ENCODE measurements around the gene PCDHGA8. TPM values are rescaled to one million over a fixed set of nuclear protein-coding genes. Genes with fewer than 3 reads are reported as not detected.

The PCDHGA8 gene
- polyA plus RNA-seq, 1 donor (not counting 4 experiments of a cell fraction or from before 2014, with no cell fraction given): 0.08 TPM

GRCh38 chr5:141441571-141442170, 49.2 kb downstream of the PCDHGA8 start:
- FAIRE-seq: no peak

More at GRCh38 chr5:141441571-141442170, 49.2 kb downstream of the PCDHGA8 start:
- no peaks in the 10 kb centered on the region for H4K20me1 ChIP-seq (ENCODE audit: control insufficient read depth, extremely low read depth, insufficient read depth, low read length)
- no peaks in the 10 kb centered on the region for H3K9me1 ChIP-seq (ENCODE audit: control insufficient read depth, extremely low read depth, insufficient read depth, low read length)
- no peaks in the 10 kb centered on the region for H3K4me1 ChIP-seq (ENCODE audit: control insufficient read depth, extremely low read depth, insufficient read depth, low read length)
- H2AFZ ChIP-seq (ENCODE audit: control insufficient read depth, low read length): no peak overlapping the region
- no peaks in the 10 kb centered on the region for H3K27me3 ChIP-seq (ENCODE audit: control insufficient read depth, extremely low read depth, insufficient read depth, low read length)
- peaks cover 7% of the 10 kb centered on the region for H3K9me3 ChIP-seq (ENCODE audit: control insufficient read depth, low read depth, low read length)
- no peak overlapping the region for H3K4me2 ChIP-seq (ENCODE audit: control insufficient read depth, extremely low read depth, insufficient read depth, low read depth, low read length)
- H3K9ac ChIP-seq (ENCODE audit: control insufficient read depth, extremely low read depth, insufficient read depth, low read length): no peak overlapping the region
- H3K36me3 ChIP-seq (ENCODE audit: control insufficient read depth in 2 of 2, extremely low read depth in 1 of 2, insufficient read depth in 2 of 2, low read length in 2 of 2): no peaks in the 10 kb centered on the region
- H3K79me2 ChIP-seq (ENCODE audit: control insufficient read depth, insufficient read depth, low read length): no peaks in the 10 kb centered on the region
- dilution Hi-C loops (cut with MboI; ENCODE audit: extremely low pct_ligation_motif_present, low sequenced_read_pairs): no loop called here
- no peak for TF ChIP-seq CTCF (optimal IDR thresholded peaks at IDR 0.05 in 1 of 3, IDR thresholded peaks at IDR 0.05 in 1 of 3, conservative IDR thresholded peaks at IDR 0.05 in 1 of 3; ENCODE audit: extremely low read depth in 1 of 3, insufficient read depth in 2 of 3, low read length in 3 of 3)
- H3K4me3 ChIP-seq (ENCODE audit: control insufficient read depth in 2 of 3, extremely low read depth in 1 of 3, insufficient read depth in 2 of 3, low read depth in 1 of 3, low read length in 3 of 3): no peak overlapping the region
- DNase-seq (ENCODE audit: low read depth, low spot score): no peak
- H3K27ac ChIP-seq (ENCODE audit: control insufficient read depth, insufficient read depth, low read length): no peak overlapping the region

Other genes with a start within 250 kb of the PCDHGA8 start
- gene PCDHB6, start 242.6 kb upstream of the PCDHGA8 start, polyA plus RNA-seq: 0.03 to 0.08 TPM (median 0.05 TPM) in 3 replicates
- gene PCDHB7, start 220.0 kb upstream of the PCDHGA8 start, polyA plus RNA-seq: not detected in 3 replicates
- gene PCDHB8, start 214.8 kb upstream of the PCDHGA8 start, polyA plus RNA-seq: not detected in 3 replicates
- gene PCDHB16, start 210.2 kb upstream of the PCDHGA8 start, polyA plus RNA-seq: 0.02 to 0.09 TPM (median 0.07 TPM) in 3 replicates
- 0.01 TPM in 1 of 3 replicates, not detected in the others for gene PCDHB9, start 205.5 kb upstream of the PCDHGA8 start, polyA plus RNA-seq
- 0.04 to 0.07 TPM (median 0.05 TPM) in 3 replicates for gene PCDHB10, start 200.3 kb upstream of the PCDHGA8 start, polyA plus RNA-seq
- gene PCDHB11, start 193.0 kb upstream of the PCDHGA8 start, polyA plus RNA-seq: not detected in 3 replicates
- 0.03 TPM in 1 of 3 replicates, not detected in the others for gene PCDHB12, start 183.9 kb upstream of the PCDHGA8 start, polyA plus RNA-seq
- 0.07 to 0.13 TPM (median 0.09 TPM) in 3 replicates for gene PCDHB13, start 178.7 kb upstream of the PCDHGA8 start, polyA plus RNA-seq
- 0.13 to 0.41 TPM (median 0.20 TPM) in 3 replicates for gene PCDHB14, start 169.3 kb upstream of the PCDHGA8 start, polyA plus RNA-seq
- 0.03 to 0.31 TPM (median 0.09 TPM) in 3 replicates for gene PCDHB15, start 147.2 kb upstream of the PCDHGA8 start, polyA plus RNA-seq
- gene SLC25A2, start 88.6 kb upstream of the PCDHGA8 start, polyA plus RNA-seq: not detected in 3 replicates
- 37.5 to 58.9 TPM (median 47.5 TPM) in 3 replicates for gene TAF7, start 71.8 kb upstream of the PCDHGA8 start, polyA plus RNA-seq
- gene PCDHGA1, start 62.1 kb upstream of the PCDHGA8 start, polyA plus RNA-seq: 0.08 to 0.17 TPM (median 0.09 TPM) in 3 replicates
- gene PCDHGA2, start 53.9 kb upstream of the PCDHGA8 start, polyA plus RNA-seq: 0.14 to 0.37 TPM (median 0.35 TPM) in 3 replicates
- 0.03 to 0.05 TPM in 2 of 3 replicates, not detected in the other for gene PCDHGA3, start 48.8 kb upstream of the PCDHGA8 start, polyA plus RNA-seq
- 0.08 to 0.15 TPM (median 0.09 TPM) in 3 replicates for gene PCDHGB1, start 42.5 kb upstream of the PCDHGA8 start, polyA plus RNA-seq
- 0.05 to 0.15 TPM (median 0.14 TPM) in 3 replicates for gene PCDHGA4, start 37.6 kb upstream of the PCDHGA8 start, polyA plus RNA-seq
- 0.12 to 0.15 TPM (median 0.12 TPM) in 3 replicates for gene PCDHGB2, start 32.6 kb upstream of the PCDHGA8 start, polyA plus RNA-seq
- 0.01 to 0.07 TPM (median 0.06 TPM) in 3 replicates for gene PCDHGA5, start 28.5 kb upstream of the PCDHGA8 start, polyA plus RNA-seq
- gene PCDHGB3, start 22.4 kb upstream of the PCDHGA8 start, polyA plus RNA-seq: 0.17 to 0.28 TPM (median 0.18 TPM) in 3 replicates
- gene PCDHGA6, start 18.7 kb upstream of the PCDHGA8 start, polyA plus RNA-seq: 0.16 to 0.36 TPM (median 0.28 TPM) in 3 replicates
- 0.13 to 0.24 TPM (median 0.14 TPM) in 3 replicates for gene PCDHGA7, start 9.9 kb upstream of the PCDHGA8 start, polyA plus RNA-seq
- 1.6 to 2.7 TPM (median 2.4 TPM) in 3 replicates for gene PCDHGB4, start 4.9 kb upstream of the PCDHGA8 start, polyA plus RNA-seq
- 1.8 to 4.3 TPM (median 1.9 TPM) in 3 replicates for gene PCDHGB5, start 5.3 kb downstream of the PCDHGA8 start, polyA plus RNA-seq
- gene PCDHGA9, start 10.1 kb downstream of the PCDHGA8 start, polyA plus RNA-seq: 0.24 to 0.35 TPM (median 0.28 TPM) in 3 replicates
- 0.19 to 0.30 TPM (median 0.23 TPM) in 3 replicates for gene PCDHGB6, start 15.4 kb downstream of the PCDHGA8 start, polyA plus RNA-seq
- gene PCDHGA10, start 20.4 kb downstream of the PCDHGA8 start, polyA plus RNA-seq: 1.3 to 1.8 TPM (median 1.6 TPM) in 3 replicates
- 0.66 to 1.1 TPM (median 0.69 TPM) in 3 replicates for gene PCDHGB7, start 25.0 kb downstream of the PCDHGA8 start, polyA plus RNA-seq
- gene PCDHGA11, start 28.4 kb downstream of the PCDHGA8 start, polyA plus RNA-seq: 1.4 to 2.5 TPM (median 1.4 TPM) in 3 replicates
- 0.69 to 1.9 TPM (median 1.0 TPM) in 3 replicates for gene PCDHGA12, start 37.9 kb downstream of the PCDHGA8 start, polyA plus RNA-seq
- 9.8 to 45.1 TPM (median 15.2 TPM) in 3 replicates for gene PCDHGC3, start 83.3 kb downstream of the PCDHGA8 start, polyA plus RNA-seq
- 0.12 to 0.15 TPM (median 0.13 TPM) in 3 replicates for gene PCDHGC4, start 92.4 kb downstream of the PCDHGA8 start, polyA plus RNA-seq
- 0.77 to 1.6 TPM (median 1.5 TPM) in 3 replicates for gene PCDHGC5, start 96.4 kb downstream of the PCDHGA8 start, polyA plus RNA-seq
- gene DIAPH1, start 226.4 kb downstream of the PCDHGA8 start, polyA plus RNA-seq: 64.7 to 130 TPM (median 72.0 TPM) in 3 replicates
- 93.6 to 97.4 TPM (median 96.0 TPM) in 3 replicates for gene HDAC3, start 244.2 kb downstream of the PCDHGA8 start, polyA plus RNA-seq
- 8.9 to 11.1 TPM (median 10.2 TPM) in 3 replicates for gene RELL2, start 244.4 kb downstream of the PCDHGA8 start, polyA plus RNA-seq